ENCODE measurements around the gene CCDC12. TPM values are rescaled to one million over a fixed set of nuclear protein-coding genes. Genes with fewer than 3 reads are reported as not detected.
A peak's percentile ranks its signal among the peaks of the same experiment; 100 is the strongest.

CCDC12 gene
- total and polyA plus RNA-seq, 9 of the 15 experiments (the other 6 are each of a cell fraction or from before 2014, with no cell fraction given): 8.9 to 201 (median 86.9) TPM

- TF ChIP-seq ZBTB9 (CRISPR knock-in tag; IDR thresholded peaks at IDR 0.05) (no peak), HDAC2 (IDR thresholded peaks at IDR 0.05) (no peak), POLR2B (IDR thresholded peaks at IDR 0.05; ENCODE audit: low read depth, partially characterized antibody) (peak; percentile 37)
These were observed 62.9 kb downstream of the CCDC12 start (continued) for GRCh38 chr3:46913644-46914043.

DNA sequence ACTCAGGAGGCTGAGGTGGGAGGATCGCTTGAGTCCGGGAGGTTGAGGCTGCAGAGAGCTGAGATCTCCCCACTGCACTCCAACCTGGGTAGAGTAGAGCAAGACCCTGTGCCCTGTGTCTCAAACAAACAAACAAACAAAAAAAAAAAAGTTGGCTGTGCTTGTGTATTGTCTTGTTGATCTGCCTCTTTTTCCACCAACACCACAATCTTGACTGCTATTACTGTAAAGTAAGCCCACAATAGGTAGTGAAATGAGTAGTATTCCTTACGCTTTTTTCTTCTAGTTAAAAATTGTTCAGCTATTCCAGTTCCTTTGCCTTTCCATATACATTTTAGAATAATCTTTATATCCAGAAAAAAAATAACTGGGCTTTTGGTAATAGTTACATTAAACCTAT is 63.6 kb downstream of the CCDC12 start:
- BruUV-seq (replicated peaks): no TSS peak
- Histone ChIP-seq H4K20me1 (replicated peaks; ENCODE audit: control insufficient read depth, insufficient read depth, low read length) (no peaks in the 10 kb centered on the region; the same call in 1 of the 2 replicates), H3K4me3 (no peak overlapping the region), H3K27ac (ENCODE audit: extremely low read depth, low read depth, low read length) (no peak overlapping the region), H3K79me2 (ENCODE audit: control insufficient read depth, insufficient read depth, low read length) (no peaks in the 10 kb centered on the region), H2AFZ (ENCODE audit: low read depth, low read length) (no peak overlapping the region), H3K9ac (ENCODE audit: insufficient read depth in 1 of 2, low read depth in 2 of 2, low read length in 2 of 2) (no peak overlapping the region), H3K36me3 (ENCODE audit: control insufficient read depth, insufficient read depth, low read length) (peaks cover 17% of the 10 kb centered on the region; the same call in 2 of the 3 replicates), H3K27me3 (ENCODE audit: control insufficient read depth in 2 of 2, insufficient read depth in 2 of 2, low read length in 2 of 2) (peaks cover 0 to 6% of the 10 kb centered on the region in 2 experiments; a peak in 2 of 5 replicates), H3K9me3 (replicated peaks; ENCODE audit: control insufficient read depth, insufficient read depth, low read depth, low read length) (no peaks in the 10 kb centered on the region), H3K9me1 (ENCODE audit: control insufficient read depth, insufficient read depth, low read length) (peaks cover 4% of the 10 kb centered on the region), H3K4me2 (ENCODE audit: insufficient read depth, low read length) (no peak overlapping the region), H3K4me1 (replicated peaks in 1 of 2; ENCODE audit: control insufficient read depth in 2 of 2, insufficient read depth in 2 of 2, low read length in 2 of 2) (peaks cover 0 to 22% of the 10 kb centered on the region in 2 experiments; a peak in 3 of 5 replicates)
- intact Hi-C loops (cut with micrococcal nuclease) (no loop called here), in situ Hi-C loops (cut with MboI) (no loop called here)
- POLR2A ChIA-PET: interaction anchor here (0.6 to 1.9 kb wide), 4 partner anchors 10 to 357 kb away, joined by 3 to 5 read pairs (median 4); no protein-coding TSS in a partner anchor
- DNase-seq (ENCODE audit: extremely low read depth in 1 of 4, low spot score in 3 of 4) (no peak), FAIRE-seq (no peak), ATAC-seq (no peak)
- CTCF ChIA-PET (ENCODE audit: low intra/inter-chr PET ratio): no interaction called here
- WGBS (ENCODE audit: insufficient coverage, low coverage, missing lambda C conversion rate): 96% methylated on average over 3 of the region's 3 CpGs
- TF ChIP-seq ZNF263 (CRISPR knock-in tag; IDR thresholded peaks at IDR 0.05; ENCODE audit: borderline replicate concordance) (no peak), SUPT5H (IDR thresholded peaks at IDR 0.05) (no peak), ILF3 (IDR thresholded peaks at IDR 0.05; ENCODE audit: borderline replicate concordance) (no peak)
